ENCODE data around the gene SLC25A22.

SLC25A22 gene

DNA sequence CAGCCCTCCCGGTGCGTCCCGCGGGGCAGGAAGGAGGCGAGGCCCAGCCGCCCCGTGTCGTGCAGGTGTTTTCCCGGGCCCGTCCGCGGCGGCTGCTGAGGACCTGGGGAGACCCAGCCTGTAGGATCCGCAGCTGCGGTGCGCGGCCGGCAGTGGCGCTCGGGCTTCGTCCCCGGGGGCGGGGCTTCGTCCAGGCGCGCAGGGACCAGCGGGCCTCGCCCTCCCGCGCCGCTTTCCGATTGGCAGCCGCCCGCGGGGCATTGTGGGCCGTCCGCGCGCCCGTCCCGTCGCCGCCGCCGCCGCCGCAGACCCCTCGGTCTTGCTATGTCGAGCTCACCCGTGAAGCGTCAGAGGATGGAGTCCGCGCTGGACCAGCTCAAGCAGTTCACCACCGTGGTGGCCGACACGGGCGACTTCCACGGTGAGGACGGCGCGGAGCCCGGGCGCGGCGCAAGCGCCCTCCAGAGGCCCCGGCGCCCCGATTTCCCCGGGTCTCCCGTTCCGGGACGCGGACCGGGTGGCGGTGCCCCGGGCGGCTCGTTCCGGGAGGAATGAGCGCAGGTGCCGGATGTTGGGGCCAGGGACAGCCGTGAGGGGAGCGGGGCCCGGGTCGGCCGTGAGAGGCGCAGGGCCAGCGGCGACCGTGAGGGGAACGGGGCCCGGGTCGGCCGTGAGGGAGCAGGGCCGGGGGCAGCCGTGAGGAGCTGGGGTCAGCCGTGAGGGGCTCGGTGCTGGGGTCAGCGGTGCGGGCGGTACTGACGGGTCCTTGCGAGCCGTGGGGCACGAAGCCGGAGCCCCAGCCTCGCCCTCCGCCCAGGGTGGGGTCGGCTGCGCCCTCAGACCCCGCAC, 50.7 kb downstream of the SLC25A22 start, which contains the start of gene TALDO1:
Gene TALDO1 (plus strand): TSS at position 307 of the 849 bp plus-strand sequence. CDS start 18 bp downstream, at position 325.
- peak; percentile 57 to 73 (median 73) for DNase-seq
- Mint-ChIP-seq H3K27me3 (no peaks in the 10 kb centered on the region), H3K9me3 (no peaks in the 10 kb centered on the region), H3K36me3 (ENCODE audit: insufficient read depth) (peaks cover 4% of the 10 kb centered on the region), H3K27ac (peak within 1 kb of the TSS; percentile 72 to 83), H3K4me3 (peak within 1 kb of the TSS; percentile 79 to 81), H3K4me1 (ENCODE audit: low read depth in 2 of 2) (peaks cover 3 to 13% of the 10 kb centered on the region in 2 donors)
- ATAC-seq (replicated peaks) = peak; percentile 86

DNA sequence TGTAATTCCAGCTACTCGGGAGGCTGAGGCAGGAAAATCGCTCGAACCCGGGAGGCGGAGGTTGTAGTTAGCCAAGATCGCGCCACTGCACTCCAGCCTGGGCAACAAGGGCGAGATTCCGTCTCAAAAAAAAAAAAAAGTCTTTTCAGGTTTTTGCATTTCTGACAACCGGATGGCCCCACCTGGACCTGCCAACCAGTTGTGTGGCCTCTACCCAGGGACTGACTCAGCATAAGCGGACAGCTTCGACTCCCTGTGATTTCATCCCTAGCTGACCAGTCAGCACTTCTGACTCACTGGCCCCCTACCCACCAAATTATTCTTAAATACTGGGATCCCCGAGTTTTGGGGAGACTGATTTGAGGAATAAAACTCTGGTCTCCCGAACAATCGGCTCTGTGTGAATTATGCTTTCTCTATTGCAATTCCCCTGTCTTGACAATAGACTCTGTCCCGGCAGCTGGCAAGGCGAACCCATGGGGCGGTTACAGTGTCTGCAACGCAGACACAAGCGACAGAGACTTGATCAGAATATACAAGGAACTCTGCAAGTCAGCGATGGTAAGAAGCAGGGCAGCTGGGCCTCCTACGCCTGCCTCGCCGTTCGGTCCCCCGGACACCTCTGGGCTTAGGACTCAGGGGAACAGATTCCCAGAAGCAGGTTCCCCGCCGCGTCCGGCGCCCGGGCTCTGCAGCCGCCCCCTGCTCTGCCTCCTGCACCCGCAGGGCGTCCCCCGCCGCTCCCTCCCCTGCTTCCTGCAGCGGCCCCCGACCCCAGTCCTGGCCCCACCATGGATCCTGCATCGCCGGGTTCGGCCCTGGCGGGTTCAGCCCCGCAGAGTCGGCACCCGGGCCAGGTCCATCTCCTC, 51.6 kb downstream of the SLC25A22 start:
- Mint-ChIP-seq H3K4me1 (ENCODE audit: low read depth in 2 of 2) (peaks cover 3 to 13% of the 10 kb centered on the region in 2 donors), H3K36me3 (ENCODE audit: insufficient read depth) (peaks cover 4% of the 10 kb centered on the region), H3K4me3 (peak overlapping the region; percentile 79 to 81), H3K9me3 (no peaks in the 10 kb centered on the region), H3K27me3 (no peaks in the 10 kb centered on the region), H3K27ac (peak overlapping the region; percentile 35 to 72)
- ATAC-seq (replicated peaks) = peak; percentile 43
- DNase-seq = no peak

DNA sequence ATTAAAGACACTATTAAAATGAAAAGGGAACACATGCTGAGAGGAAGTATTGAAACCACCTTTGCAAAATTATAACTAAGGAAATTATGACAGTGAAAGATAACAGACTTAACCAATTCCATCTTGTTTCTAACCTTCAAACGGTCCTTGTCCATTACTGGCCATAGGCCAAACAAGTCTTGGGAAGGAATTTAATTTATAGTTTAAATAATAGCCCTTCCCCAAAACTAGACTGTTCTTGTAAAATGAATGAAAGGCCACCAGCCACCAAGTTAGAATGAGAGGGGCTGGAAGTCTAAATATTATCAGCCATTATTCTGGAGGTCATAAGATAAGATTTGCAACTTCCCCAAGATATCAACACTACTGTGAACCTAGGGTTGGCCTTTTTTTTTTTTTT, 52.7 kb downstream of the SLC25A22 start:
- Mint-ChIP-seq H3K27ac (no peak overlapping the region), H3K36me3 (ENCODE audit: insufficient read depth) (peaks cover 4% of the 10 kb centered on the region), H3K27me3 (no peaks in the 10 kb centered on the region), H3K4me3 (no peak overlapping the region), H3K9me3 (no peaks in the 10 kb centered on the region), H3K4me1 (ENCODE audit: low read depth in 2 of 2) (peaks cover 3 to 12% of the 10 kb centered on the region in 2 donors)
- ATAC-seq (replicated peaks) = no peak
- DNase-seq = no peak

DNA sequence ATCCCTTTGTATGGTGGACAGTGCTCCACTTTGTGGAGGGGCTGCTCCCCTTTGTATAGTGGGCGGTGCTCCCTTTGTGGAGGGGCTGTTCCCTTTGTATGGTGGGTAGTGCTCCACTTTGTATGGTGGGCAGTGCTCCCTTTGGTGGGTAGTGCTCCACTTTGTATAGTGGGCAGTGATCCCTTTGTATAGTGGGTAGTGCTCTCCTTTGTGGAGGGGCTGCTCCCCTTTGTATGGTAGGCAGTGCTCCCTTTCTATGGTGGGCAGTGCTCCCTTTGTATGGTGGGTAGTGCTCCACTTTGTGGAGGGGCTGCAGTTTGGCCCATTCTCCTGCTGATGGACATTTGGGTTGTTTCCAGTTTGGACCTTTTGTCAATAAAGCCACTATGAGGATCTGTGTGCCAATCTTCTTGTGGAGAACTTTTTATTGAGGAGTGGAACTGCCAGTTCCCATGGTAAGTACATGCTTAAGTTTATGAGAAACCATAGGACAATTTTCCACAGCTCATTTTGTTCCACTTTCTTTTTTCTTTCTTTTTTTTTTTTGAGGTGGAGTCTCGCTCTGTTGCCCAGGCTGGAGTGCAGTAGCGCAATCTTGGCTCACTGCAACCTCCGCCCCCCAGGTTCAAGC, 55.4 kb downstream of the SLC25A22 start:
- no peak overlapping the region for H3K27ac Mint-ChIP-seq
- no peak overlapping the region for H3K4me3 Mint-ChIP-seq
- peaks cover 0 to 14% of the 10 kb centered on the region in 2 donors for H3K27me3 Mint-ChIP-seq
- peaks cover 2 to 6% of the 10 kb centered on the region in 2 donors for H3K4me1 Mint-ChIP-seq (ENCODE audit: low read depth in 2 of 2)
- DNase-seq = no peak
- no peak for ATAC-seq (replicated peaks)
- H3K9me3 Mint-ChIP-seq = no peaks in the 10 kb centered on the region
- H3K36me3 Mint-ChIP-seq (ENCODE audit: insufficient read depth) = peaks cover 4% of the 10 kb centered on the region

DNA sequence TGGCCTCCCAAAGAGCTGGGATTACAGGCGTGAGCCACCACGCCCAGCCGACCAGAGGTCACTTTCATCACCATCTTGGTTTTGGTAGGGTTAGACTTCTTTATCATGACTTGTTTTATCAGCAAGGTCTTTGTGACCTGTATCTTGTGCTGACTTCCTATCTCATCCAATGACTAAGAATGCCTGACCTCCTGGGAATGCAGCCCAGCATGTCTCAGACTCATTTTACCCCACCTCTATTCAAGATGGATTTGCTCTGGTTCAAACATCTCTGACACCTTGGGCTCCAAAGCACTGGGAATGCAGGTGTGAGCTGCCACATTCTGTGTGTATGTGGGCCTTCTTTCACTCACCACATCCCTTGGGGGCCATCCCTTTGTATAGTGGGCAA, 55.9 kb downstream of the SLC25A22 start:
- Mint-ChIP-seq H3K9me3 (no peaks in the 10 kb centered on the region), H3K4me3 (no peak overlapping the region), H3K27me3 (peaks cover 0 to 14% of the 10 kb centered on the region in 2 donors), H3K36me3 (ENCODE audit: insufficient read depth) (peaks cover 4% of the 10 kb centered on the region), H3K27ac (no peak overlapping the region), H3K4me1 (ENCODE audit: low read depth in 2 of 2) (peaks cover 5 to 9% of the 10 kb centered on the region in 2 donors)
- no peak for DNase-seq
- no peak for ATAC-seq (replicated peaks)
